ENCODE measurements around the gene LRRC51. TPM values are rescaled to one million over a fixed set of nuclear protein-coding genes. Genes with fewer than 3 reads are reported as not detected.
A peak's percentile ranks its signal among the peaks of the same experiment; 100 is the strongest.

The LRRC51 gene, protein sequence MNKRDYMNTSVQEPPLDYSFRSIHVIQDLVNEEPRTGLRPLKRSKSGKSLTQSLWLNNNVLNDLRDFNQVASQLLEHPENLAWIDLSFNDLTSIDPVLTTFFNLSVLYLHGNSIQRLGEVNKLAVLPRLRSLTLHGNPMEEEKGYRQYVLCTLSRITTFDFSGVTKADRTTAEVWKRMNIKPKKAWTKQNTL
- polyA plus RNA-seq (2012; ENCODE audit: insufficient read length, low read depth), result 3.3 TPM

DNA sequence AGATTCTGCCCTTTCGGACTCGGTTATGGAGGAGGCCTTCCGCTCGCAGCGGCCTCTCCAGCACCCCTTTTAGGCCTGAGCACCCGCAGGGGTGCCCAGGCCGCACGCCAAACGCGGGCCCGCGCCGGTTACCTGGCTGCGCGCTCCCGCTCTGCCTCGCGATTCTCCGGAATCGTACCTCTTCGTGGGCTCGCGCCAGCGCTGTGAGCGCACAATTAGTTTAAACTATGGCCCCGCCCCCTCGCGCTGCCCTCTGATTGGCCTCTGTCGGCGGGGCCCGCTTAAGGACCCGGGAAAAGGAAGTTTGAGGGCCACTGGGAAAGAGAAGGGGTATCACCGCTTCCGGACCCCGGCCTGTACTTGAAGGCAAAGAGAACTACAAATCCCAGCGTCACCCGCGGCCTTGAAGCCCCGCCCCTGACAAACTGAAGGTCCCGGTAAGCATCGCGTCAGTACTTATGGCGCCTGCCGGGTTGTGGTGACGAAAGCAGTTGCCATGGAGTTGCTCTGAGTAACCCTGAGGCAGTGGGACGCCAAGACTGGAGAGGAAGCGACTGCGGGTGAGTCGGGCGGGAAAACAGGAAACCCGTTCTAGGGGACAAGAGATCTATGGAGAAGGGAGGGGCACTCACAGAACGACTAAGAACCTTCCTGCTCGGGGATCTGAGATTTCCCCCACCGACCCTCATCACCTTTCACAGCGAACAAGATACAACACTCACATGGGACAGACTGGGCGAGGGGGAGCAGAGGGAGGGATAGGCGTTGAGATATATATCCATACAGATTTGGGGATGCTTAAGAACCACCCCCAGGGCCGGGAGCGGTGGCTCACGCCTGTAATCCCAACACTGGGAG, at the start of gene LRRC51, which contains the start of gene NUMA1:
TSS of gene LRRC51 (plus strand) at position 525 of the 858 bp plus-strand sequence. CDS start 8,234 bp downstream, outside the sequence.
TSS of gene NUMA1 (minus strand) at position 217 of the 858 bp plus-strand sequence. CDS start 44,599 bp downstream, outside the sequence.
- TF ChIP-seq, protein P1, sequence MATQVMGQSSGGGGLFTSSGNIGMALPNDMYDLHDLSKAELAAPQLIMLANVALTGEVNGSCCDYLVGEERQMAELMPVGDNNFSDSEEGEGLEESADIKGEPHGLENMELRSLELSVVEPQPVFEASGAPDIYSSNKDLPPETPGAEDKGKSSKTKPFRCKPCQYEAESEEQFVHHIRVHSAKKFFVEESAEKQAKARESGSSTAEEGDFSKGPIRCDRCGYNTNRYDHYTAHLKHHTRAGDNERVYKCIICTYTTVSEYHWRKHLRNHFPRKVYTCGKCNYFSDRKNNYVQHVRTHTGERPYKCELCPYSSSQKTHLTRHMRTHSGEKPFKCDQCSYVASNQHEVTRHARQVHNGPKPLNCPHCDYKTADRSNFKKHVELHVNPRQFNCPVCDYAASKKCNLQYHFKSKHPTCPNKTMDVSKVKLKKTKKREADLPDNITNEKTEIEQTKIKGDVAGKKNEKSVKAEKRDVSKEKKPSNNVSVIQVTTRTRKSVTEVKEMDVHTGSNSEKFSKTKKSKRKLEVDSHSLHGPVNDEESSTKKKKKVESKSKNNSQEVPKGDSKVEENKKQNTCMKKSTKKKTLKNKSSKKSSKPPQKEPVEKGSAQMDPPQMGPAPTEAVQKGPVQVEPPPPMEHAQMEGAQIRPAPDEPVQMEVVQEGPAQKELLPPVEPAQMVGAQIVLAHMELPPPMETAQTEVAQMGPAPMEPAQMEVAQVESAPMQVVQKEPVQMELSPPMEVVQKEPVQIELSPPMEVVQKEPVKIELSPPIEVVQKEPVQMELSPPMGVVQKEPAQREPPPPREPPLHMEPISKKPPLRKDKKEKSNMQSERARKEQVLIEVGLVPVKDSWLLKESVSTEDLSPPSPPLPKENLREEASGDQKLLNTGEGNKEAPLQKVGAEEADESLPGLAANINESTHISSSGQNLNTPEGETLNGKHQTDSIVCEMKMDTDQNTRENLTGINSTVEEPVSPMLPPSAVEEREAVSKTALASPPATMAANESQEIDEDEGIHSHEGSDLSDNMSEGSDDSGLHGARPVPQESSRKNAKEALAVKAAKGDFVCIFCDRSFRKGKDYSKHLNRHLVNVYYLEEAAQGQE (IDR thresholded peaks at IDR 0.05; ENCODE audit: insufficient read depth in 1 of 2, low read depth in 2 of 2, low read length in 2 of 2), result no peak
- TF ChIP-seq FOXP2 (optimal IDR thresholded peaks at IDR 0.05; ENCODE audit: borderline replicate concordance, extremely low read depth, extremely low read length, insufficient read depth), result peak; percentile 95
- peak; percentile 69; the same call in 1 of the 2 replicates for TF ChIP-seq POLR2AphosphoS5 (IDR thresholded peaks at IDR 0.05; ENCODE audit: low read depth, low read length)
- TF ChIP-seq SIN3A (IDR thresholded peaks at IDR 0.05; ENCODE audit: borderline replicate concordance, insufficient read depth, low read length), result peak; percentile 85; the same call in 1 of the 2 replicates
- TF ChIP-seq TAF1 (IDR thresholded peaks at IDR 0.05; ENCODE audit: borderline replicate concordance, insufficient read depth, low read length), result peak; percentile 38; the same call in 1 of the 2 replicates

GRCh38 chr11:72036687-72037086, 44.0 kb upstream of the LRRC51 start:
- TF ChIP-seq FOXP2 (optimal IDR thresholded peaks at IDR 0.05; ENCODE audit: borderline replicate concordance, extremely low read depth, extremely low read length, insufficient read depth) (no peak), TAF1 (IDR thresholded peaks at IDR 0.05; ENCODE audit: borderline replicate concordance, insufficient read depth, low read length) (no peak), SIN3A (IDR thresholded peaks at IDR 0.05; ENCODE audit: borderline replicate concordance, insufficient read depth, low read length) (no peak), POLR2AphosphoS5 (IDR thresholded peaks at IDR 0.05; ENCODE audit: low read depth, low read length) (no peak)
- TF ChIP-seq, protein P1 (IDR thresholded peaks at IDR 0.05; ENCODE audit: insufficient read depth in 1 of 2, low read depth in 2 of 2, low read length in 2 of 2), result no peak

DNA sequence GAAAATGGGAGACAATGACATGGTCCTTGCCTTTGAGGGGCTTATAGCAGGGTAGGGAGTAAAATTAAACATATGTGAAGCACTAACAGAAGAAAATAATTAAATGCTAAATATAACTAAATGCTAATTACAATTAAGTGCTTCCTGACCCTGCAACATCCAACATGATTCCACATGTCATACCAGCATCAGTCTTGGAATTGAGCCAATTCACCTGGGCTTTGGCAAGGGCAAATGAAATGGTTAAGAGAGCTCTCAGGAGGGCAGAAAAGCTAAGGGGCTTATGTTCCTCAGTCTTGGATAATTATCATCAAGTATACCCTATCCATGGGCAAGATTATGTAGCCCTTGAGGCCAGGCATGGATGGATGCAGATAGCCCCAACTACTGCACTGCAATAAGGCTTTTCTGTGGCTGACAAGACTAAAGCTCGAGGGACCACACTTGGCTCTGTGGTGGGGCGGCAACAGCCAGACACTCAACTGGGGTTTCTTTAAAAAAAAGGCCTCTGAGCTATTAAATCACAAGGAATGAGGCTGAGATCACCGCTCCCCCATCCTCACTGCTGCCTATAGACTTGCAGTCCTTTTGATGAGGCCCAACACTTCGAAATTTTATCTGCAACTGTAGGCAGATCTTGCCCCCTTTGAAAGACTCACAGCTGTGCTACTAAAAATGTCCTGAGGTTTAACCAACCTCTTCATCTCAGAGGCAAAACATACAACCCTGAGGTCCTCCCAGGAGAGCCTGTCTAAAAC, 42.9 kb upstream of the LRRC51 start:
- TF ChIP-seq SIN3A (IDR thresholded peaks at IDR 0.05; ENCODE audit: borderline replicate concordance, insufficient read depth, low read length), result no peak
- TF ChIP-seq, protein P1 (IDR thresholded peaks at IDR 0.05; ENCODE audit: insufficient read depth in 1 of 2, low read depth in 2 of 2, low read length in 2 of 2), result no peak
- TF ChIP-seq FOXP2 (optimal IDR thresholded peaks at IDR 0.05; ENCODE audit: borderline replicate concordance, extremely low read depth, extremely low read length, insufficient read depth), result no peak
- no peak for TF ChIP-seq POLR2AphosphoS5 (IDR thresholded peaks at IDR 0.05; ENCODE audit: low read depth, low read length)
- TF ChIP-seq TAF1 (IDR thresholded peaks at IDR 0.05; ENCODE audit: borderline replicate concordance, insufficient read depth, low read length), result no peak

DNA sequence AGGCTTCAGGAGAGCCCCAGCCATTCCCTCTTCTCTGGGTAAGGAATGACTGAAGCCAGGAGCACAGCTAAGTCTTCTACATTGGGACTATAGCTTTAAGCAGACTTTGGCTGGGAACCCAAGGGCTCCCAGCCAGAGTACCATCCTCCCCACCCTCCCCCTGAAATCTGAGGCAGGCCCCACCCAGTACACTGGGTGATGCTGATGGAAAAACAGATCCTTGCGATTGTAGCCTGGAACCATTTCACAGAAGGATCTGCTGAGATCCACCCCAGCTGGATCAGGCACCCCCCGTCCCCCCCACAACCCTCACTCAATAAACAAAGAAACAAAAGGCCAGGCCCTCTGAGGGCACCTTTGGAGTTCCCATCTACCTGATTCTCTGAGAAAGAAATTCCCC, 42.2 kb upstream of the LRRC51 start:
- TF ChIP-seq, protein P1 (IDR thresholded peaks at IDR 0.05; ENCODE audit: insufficient read depth in 1 of 2, low read depth in 2 of 2, low read length in 2 of 2), result no peak
- TF ChIP-seq TAF1 (IDR thresholded peaks at IDR 0.05; ENCODE audit: borderline replicate concordance, insufficient read depth, low read length), result no peak
- TF ChIP-seq FOXP2 (optimal IDR thresholded peaks at IDR 0.05; ENCODE audit: borderline replicate concordance, extremely low read depth, extremely low read length, insufficient read depth), result no peak
- TF ChIP-seq POLR2AphosphoS5 (IDR thresholded peaks at IDR 0.05; ENCODE audit: low read depth, low read length), result no peak
- TF ChIP-seq SIN3A (IDR thresholded peaks at IDR 0.05; ENCODE audit: borderline replicate concordance, insufficient read depth, low read length), result no peak
